GM18861 (cell line): Measurements from ENCODE around the gene CDKN2A.

Experiments used
- ATAC-seq: cut with Tn5 transposase; IDR thresholded peaks from one replicate; pipeline ENCODE4 v1.9.1; 2021; ENCODE audit not compliant: unreplicated experiment

CDKN2A gene

GRCh38 chr9:22008384-22008716, 14.2 kb upstream of the CDKN2A start:
- ATAC-seq: no peak

- ATAC-seq: no peak
Measured at GRCh38 chr9:22005702-22006606, 11.8 kb upstream of the CDKN2A start.

GRCh38 chr9:22005021-22005701, 11.0 kb upstream of the CDKN2A start:
- no peak for ATAC-seq

- no peak for ATAC-seq
Measured at GRCh38 chr9:22002038-22002437, 7.8 kb upstream of the CDKN2A start.

- ATAC-seq: no peak
Measured at GRCh38 chr9:21998026-21998425, 3.8 kb upstream of the CDKN2A start.

GRCh38 chr9:21997480-21997879, 3.3 kb upstream of the CDKN2A start:
- ATAC-seq: no peak

GRCh38 chr9:21996858-21997257, 2.7 kb upstream of the CDKN2A start:
- no peak for ATAC-seq

- ATAC-seq: no peak
Measured at GRCh38 chr9:21996438-21996837, 2.2 kb upstream of the CDKN2A start.

GRCh38 chr9:21995666-21996398, 1.6 kb upstream of the CDKN2A start:
- no peak for ATAC-seq

- peak; percentile 73 for ATAC-seq
Measured at GRCh38 chr9:21995006-21995665, 944 bp upstream of the CDKN2A start.

- peak; percentile 35 for ATAC-seq
Measured at GRCh38 chr9:21994556-21995005, 389 bp upstream of the CDKN2A start, which contains the start of gene CDKN2B-AS1. Gene CDKN2B-AS1, plus strand, starts transcription at chr9:21994791.

- no peak for ATAC-seq
Measured at GRCh38 chr9:21993007-21993406, 1.2 kb downstream of the CDKN2A start.

- no peak for ATAC-seq
Measured at GRCh38 chr9:21991072-21991959, 2.9 kb downstream of the CDKN2A start.

GRCh38 chr9:21989440-21990189, 4.6 kb downstream of the CDKN2A start:
- ATAC-seq: no peak

- ATAC-seq: no peak
Measured at GRCh38 chr9:21988056-21988990, 5.9 kb downstream of the CDKN2A start.

GRCh38 chr9:21985964-21986667, 8.1 kb downstream of the CDKN2A start:
- ATAC-seq: peak; percentile 87

GRCh38 chr9:21984101-21984500, 10.1 kb downstream of the CDKN2A start:
- ATAC-seq: no peak

- no peak for ATAC-seq
Measured at GRCh38 chr9:21983561-21983935, 10.6 kb downstream of the CDKN2A start.
